Limb (tissue), 2 donors: ENCODE measurements around the gene MED31.
"Not testable (repeated sequence)": the region's sequence is repeated elsewhere in the genome, so short reads cannot be mapped to it uniquely, and the experiment has no call there.

Source experiments
- DNase-seq, 2 donors: peaks; one replicate each; pipeline ENCODE4 v3.0.0-alpha.2; 2016; ENCODE audit errors: extremely low spot score in 2 of 2

The MED31 gene

GRCh38 chr17:6677158-6677831 lies 25.9 kb upstream of the MED31 start:
- peak in 1 of 2 donors; percentile 33 for DNase-seq

DNA sequence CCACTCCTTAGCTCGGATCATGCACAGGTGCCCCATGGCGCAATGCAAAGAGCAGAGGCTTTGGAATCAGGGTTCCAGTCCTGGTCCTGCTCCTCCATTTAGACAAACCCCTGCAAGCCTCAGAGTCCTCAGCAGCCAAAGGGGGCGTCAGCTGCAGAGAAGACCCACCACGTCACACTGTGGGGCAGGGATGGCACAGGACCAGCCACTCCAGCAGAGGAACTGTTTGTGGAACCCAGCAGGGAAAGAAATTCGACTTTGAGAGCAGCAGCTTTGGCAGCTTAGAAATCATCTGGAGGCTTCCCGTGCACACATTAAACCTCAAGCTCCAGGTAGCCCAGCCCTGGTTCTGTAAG lies 25.4 kb upstream of the MED31 start:
- DNase-seq = no peak

GRCh38 chr17:6675201-6675825 lies 23.9 kb upstream of the MED31 start:
- no peak for DNase-seq

- no peak for DNase-seq
Measured at GRCh38 chr17:6674586-6674985, 23.2 kb upstream of the MED31 start.

- no peak for DNase-seq
Measured at GRCh38 chr17:6671431-6671830, 20.0 kb upstream of the MED31 start.

DNA sequence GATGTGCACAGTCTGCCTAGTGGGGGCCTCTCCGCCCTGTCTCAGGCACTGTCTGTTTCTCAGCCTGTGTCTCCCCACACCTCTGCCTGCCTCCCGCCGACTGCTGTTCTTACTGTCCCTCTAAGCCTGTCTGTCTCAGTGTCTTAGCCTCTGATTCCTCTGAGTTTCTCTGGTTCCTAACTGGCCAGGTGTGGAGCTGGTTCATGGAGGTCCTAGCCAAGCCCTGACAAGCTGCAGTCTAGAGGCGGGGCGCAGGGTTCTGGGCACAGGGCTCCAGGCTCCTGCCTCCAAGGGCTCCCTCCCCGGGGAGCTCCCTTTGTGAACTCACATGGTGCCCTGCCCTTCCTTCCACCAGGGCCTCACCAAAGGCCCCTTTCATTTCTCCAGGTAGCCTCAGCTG lies 19.6 kb upstream of the MED31 start:
- DNase-seq = no peak

- DNase-seq = no peak
Measured at GRCh38 chr17:6670571-6670970, 19.2 kb upstream of the MED31 start.

- no peak for DNase-seq
Measured at GRCh38 chr17:6669479-6670212, 18.2 kb upstream of the MED31 start.

GRCh38 chr17:6668727-6669425 lies 17.5 kb upstream of the MED31 start:
- DNase-seq = no peak

GRCh38 chr17:6668219-6668618 lies 16.8 kb upstream of the MED31 start:
- no peak for DNase-seq

DNA sequence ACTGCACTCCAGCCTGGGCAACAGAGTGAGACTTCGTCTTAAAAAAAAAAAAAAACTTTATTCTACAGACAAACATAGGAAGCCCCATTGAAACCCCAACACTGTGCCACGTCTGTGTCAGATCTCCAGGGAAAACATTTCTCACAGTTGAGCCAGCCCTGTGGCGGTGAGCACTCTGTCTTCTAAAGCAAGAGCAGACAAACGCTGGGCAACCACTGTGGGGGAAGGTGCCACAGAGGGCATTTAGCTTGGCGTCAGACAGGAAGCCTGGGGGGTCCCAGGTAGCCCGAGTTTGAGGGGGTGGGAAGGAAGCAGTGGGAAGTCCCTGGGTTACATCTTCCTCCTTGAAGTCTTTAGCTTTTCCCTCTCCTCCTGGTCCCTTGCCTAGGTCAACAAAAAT lies 16.1 kb upstream of the MED31 start:
- no peak for DNase-seq

DNA sequence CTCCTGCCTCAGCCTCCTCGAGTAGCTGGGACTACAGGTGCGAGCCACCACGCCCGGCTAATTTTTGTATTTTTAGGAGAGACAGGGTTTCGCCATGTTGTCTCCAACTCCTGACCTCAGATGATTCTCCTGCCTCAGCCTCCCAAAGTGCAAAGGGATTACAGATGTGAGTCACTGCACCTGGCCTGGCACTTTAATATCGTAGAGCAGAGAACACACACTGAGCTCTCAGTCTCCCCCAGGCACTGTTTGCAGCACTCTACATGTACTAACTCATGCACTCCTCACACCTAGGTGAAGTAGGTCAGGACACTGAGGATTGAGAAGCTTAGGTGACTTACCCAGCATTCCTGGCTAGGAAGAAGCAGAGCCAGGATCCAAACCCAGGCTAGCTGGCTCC lies 15.2 kb upstream of the MED31 start:
- peak in 1 of 2 donors; percentile 9 for DNase-seq

GRCh38 chr17:6666077-6666521 lies 14.7 kb upstream of the MED31 start:
- DNase-seq = peak; percentile 75 to 82

DNA sequence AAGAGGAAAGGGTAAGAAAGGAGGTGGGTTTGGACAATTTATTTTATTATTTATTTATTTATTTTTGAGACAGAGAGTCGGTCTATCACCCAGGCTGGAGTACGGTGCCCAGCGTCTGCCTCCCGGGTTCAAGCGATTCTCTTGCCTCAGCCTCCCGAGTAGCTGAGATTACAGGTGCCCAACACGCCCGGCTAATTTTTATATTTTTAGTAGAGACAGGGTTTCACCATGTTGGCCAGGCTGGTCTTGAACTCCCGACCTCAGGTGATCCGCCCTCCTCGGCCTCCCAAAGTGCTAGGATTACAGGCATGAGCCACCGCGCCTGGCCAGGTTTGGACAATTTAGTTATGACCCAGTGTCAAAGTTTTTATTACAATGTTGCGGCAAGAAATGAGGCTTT lies 11.8 kb upstream of the MED31 start:
- not testable (repeated sequence) for DNase-seq

- DNase-seq = no peak
Measured at GRCh38 chr17:6661464-6661848, 10.1 kb upstream of the MED31 start.

DNA sequence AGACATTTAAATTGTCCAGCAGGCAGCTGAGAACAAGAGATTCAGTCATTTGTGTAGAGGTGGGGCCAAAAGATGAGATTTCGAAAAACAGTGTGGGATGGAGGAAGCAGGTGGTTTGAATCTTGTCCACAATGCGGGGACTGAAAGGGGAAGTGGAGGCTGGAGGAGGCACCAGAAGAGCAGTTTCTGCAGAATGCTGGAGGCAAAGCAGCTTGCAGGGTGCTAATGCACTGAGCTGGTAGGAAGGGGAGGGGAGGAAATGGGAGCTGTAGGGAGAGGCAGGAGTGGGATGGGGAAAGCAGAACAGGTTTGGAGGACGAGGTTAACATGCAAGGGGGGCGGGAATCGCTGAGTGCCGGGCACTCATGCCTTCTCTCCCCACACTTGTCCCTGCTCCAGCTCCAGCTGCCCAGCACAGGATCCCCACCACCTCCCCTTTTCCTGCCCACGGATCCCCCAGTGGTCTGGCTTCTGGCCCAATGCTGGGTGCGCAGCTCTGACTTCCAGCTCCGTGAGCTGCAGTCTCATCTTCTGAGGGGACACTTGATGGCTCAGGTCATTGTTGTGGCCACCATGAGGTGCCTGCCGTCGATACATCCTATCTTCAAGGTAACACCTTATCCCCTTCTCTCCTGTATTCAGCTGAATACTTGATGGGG lies 9.5 kb upstream of the MED31 start:
- DNase-seq = no peak

DNA sequence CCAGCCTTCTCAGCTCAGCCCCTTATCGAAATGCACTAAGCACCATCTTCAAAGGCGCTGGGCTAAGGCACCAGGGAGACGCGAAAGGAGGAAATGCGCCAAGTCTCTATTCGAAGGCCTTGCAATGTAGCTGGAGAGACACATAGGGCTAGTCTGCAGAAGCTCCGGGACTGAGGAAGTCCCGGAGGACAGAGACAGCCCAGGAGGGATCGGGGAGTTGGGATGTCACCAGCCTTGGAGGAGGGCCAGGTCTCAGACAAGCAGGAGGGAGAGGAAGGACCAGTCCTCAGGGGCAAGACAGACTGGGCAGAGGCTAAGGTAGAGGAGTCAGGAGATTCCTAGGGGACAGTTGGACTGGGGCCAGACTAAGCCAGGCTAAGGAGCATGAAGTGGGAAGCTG lies 8.7 kb upstream of the MED31 start:
- DNase-seq = no peak

GRCh38 chr17:6658411-6658810 lies 7.0 kb upstream of the MED31 start:
- not testable (repeated sequence) for DNase-seq

- no peak for DNase-seq
Measured at GRCh38 chr17:6657633-6658287, 6.4 kb upstream of the MED31 start.

DNA sequence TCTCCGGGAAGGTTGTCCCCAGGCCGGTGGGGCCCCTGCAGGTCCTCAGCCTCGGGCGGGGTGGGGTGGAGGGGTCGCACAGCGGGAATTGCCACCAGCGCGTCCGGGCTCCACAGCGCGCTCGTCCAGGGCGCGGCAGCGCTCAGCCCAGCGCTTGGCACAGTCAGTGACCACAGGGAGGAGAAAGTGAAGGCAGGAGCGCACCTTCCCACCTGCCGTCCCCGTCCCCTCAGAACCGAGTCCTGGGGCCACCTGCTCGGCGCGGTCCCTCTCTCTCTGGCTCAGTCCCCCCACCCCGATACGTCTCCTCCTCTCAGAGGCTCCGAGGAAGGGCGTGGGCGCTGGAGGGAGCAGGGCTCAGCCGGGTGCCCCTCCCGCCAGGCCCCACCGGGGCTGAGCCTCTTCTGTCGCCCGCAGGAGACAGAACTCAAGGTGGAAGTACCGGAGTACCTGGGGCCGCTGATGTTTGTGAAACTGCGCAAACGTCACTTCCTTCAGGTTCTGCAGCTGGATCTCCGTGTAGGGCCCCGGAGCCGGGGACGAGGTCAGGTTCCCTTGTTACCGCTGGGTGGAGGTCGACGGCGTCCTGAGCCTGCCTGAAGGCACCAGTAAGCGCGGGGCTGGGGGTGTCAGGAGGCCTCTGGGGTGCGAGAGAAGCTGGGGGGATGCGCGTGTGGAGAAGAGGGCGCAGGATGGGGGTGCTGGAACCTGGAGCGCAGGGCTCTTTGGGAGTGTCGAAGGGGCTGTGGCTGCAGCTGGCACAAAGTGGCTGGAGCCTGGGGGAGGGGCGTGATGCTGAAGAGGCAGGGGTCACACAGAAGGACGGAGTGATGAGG lies 5.6 kb upstream of the MED31 start:
- DNase-seq = not testable (repeated sequence)
